HepG2 (cell line): ENCODE measurements around the gene JAK1. TPM values are rescaled to one million over a fixed set of nuclear protein-coding genes. Genes with fewer than 3 reads are reported as not detected.

Source experiments
- ATAC-seq: fragments of 200-7000 bp; cut with Tn5 transposase; 3 replicates; pipeline ENCODE4 v1.9.1; 2020; ENCODE audit warnings: mild to moderate bottlenecking, moderate library complexity
- BruUV-seq: library from RNA; stranded (reverse); fragments of 400-500 nt; replicated peaks from 2 replicates; lab custom pipeline; 2021; lab: Mats Ljungman, UMichigan
- CTCF ChIA-PET: fragments of 300-600 bp; formaldehyde crosslinking; extraction: SDS; loops from one replicate; lab custom pipeline; 2021; ENCODE audit warnings: low total read pairs, inconsistent platforms, low intra/inter-chr PET ratio; lab: Yijun Ruan, JAX
- POLR2A ChIA-PET: fragments of 350-600 bp; sonication (Branson Sonifier 250); formaldehyde crosslinking; loops from one replicate; lab custom pipeline; 2020; ENCODE audit warnings: antibody characterized with exemption, inconsistent platforms; lab: Yijun Ruan, JAX
- DNase-seq: peaks from one replicate; pipeline ENCODE4 v3.0.0-alpha.2; 2015; ENCODE audit warnings: low spot score
- FAIRE-seq: peaks from 3 replicates; lab custom pipeline; 2011; peaks lifted over from hg19 to GRCh38; lab: Jason Lieb, UNC
- H2AFZ ChIP-seq: one replicate; pipeline ENCODE4 v1.6.1; 2011; ENCODE audit warnings: low read length, inconsistent platforms
- H3K27ac ChIP-seq: fragments of 300-600 bp; 3 replicates; pipeline ENCODE4 v1.8.0; 2011; ENCODE audit warnings: mixed run types, mild to moderate bottlenecking, mixed read lengths, low read length, inconsistent platforms; ENCODE audit not compliant: insufficient read depth; ENCODE audit errors: extremely low read length
- H3K27me3 ChIP-seq, 2 experiments: fragments of 200-600 bp in 1 of 2; 2 replicates in 1 of 2; 3 replicates in 1 of 2; pipeline versions ENCODE4 v1.6.0 to v1.8.0; 2011; ENCODE audit warnings: low read length in 2 of 2, mild to moderate bottlenecking in 2 of 2, moderate library complexity in 2 of 2, inconsistent platforms in 1 of 2; ENCODE audit not compliant: insufficient read depth in 2 of 2, control insufficient read depth in 1 of 2
- H3K36me3 ChIP-seq, 2 experiments: fragments of 200-600 bp in 1 of 2; replicated peaks in 1 of 2; 2 replicates in 1 of 2; 3 replicates in 1 of 2; pipeline versions ENCODE4 v1.5.1 to v1.8.0; 2011; ENCODE audit warnings: low read length in 2 of 2, inconsistent platforms in 1 of 2; ENCODE audit not compliant: insufficient read depth in 2 of 2, control insufficient read depth in 1 of 2
- H3K4me1 ChIP-seq: 2 replicates; pipeline ENCODE4 v1.5.1; 2012; ENCODE audit warnings: low read length, inconsistent platforms; ENCODE audit not compliant: insufficient read depth
- H3K4me2 ChIP-seq: 2 replicates; pipeline ENCODE4 v1.6.0; 2011; ENCODE audit warnings: low read depth, low read length, inconsistent platforms
- H3K4me3 ChIP-seq, 3 experiments: fragments of 200-600 bp in 1 of 3; sonication (generic), shearing (Covaris generic) in 1 of 3; replicated peaks in 1 of 3; 2 replicates each; pipeline ENCODE4 v1.5.1; 2011 to 2016; ENCODE audit warnings: low read length in 3 of 3, inconsistent platforms in 2 of 3, low read depth in 2 of 3, mild to moderate bottlenecking in 2 of 3, control low read depth in 1 of 3, mixed read lengths in 1 of 3; ENCODE audit not compliant: insufficient read depth in 1 of 3
- H3K79me2 ChIP-seq: one replicate; pipeline ENCODE4 v1.6.1; 2011; ENCODE audit warnings: low read length, inconsistent platforms; ENCODE audit not compliant: insufficient read depth
- H3K9ac ChIP-seq: 2 replicates; pipeline ENCODE4 v1.6.0; 2011; ENCODE audit warnings: mild to moderate bottlenecking, low read depth, low read length, inconsistent platforms; ENCODE audit not compliant: insufficient read depth
- H3K9me3 ChIP-seq: 2 replicates; pipeline ENCODE4 v1.5.1; 2012; ENCODE audit warnings: mild to moderate bottlenecking, low read length
- H4K20me1 ChIP-seq: 2 replicates; pipeline ENCODE4 v1.6.0; 2011; ENCODE audit warnings: inconsistent platforms, mild to moderate bottlenecking, low read length, moderate library complexity; ENCODE audit not compliant: insufficient read depth
- ARID5B ChIP-seq: IDR thresholded peaks from 2 replicates; pipeline ENCODE4 v1.4.0; 2020; ENCODE audit warnings: mild to moderate bottlenecking, missing genetic modification reagents
- CBX5 ChIP-seq: sonication (generic); formaldehyde crosslinking; IDR thresholded peaks from 2 replicates; pipeline ENCODE4 v1.4.0; 2020; ENCODE audit warnings: missing genetic modification reagents, borderline replicate concordance
- GFI1 ChIP-seq: sonication (generic); formaldehyde crosslinking; IDR thresholded peaks from 2 replicates; pipeline ENCODE4 v1.5.0; 2020; ENCODE audit warnings: missing genetic modification reagents, mild to moderate bottlenecking, borderline replicate concordance
- HMGA1 ChIP-seq: sonication (generic); formaldehyde crosslinking; conservative IDR thresholded peaks from 2 replicates; pipeline ENCODE4 v1.4.0; 2020; ENCODE audit warnings: missing genetic modification reagents
- HOXD1 ChIP-seq: sonication (generic); formaldehyde crosslinking; IDR thresholded peaks from 2 replicates; pipeline ENCODE4 v1.5.0; 2020; ENCODE audit warnings: missing genetic modification reagents
- KAT8 ChIP-seq: IDR thresholded peaks from 2 replicates; pipeline ENCODE4 v1.6.1; 2016; ENCODE audit warnings: missing genetic modification reagents, missing compliant biosample characterization
- KDM6A ChIP-seq: IDR thresholded peaks from 2 replicates; pipeline ENCODE4 v1.6.1; 2016; ENCODE audit warnings: low read depth
- MAFG ChIP-seq: sonication (generic); formaldehyde crosslinking; IDR thresholded peaks from 2 replicates; pipeline ENCODE4 v1.5.1; 2020; ENCODE audit warnings: mild to moderate bottlenecking, missing genetic modification reagents
- MIXL1 ChIP-seq: IDR thresholded peaks from 2 replicates; pipeline ENCODE4 v1.6.1; 2016
- SATB2 ChIP-seq: sonication (generic); formaldehyde crosslinking; IDR thresholded peaks from 2 replicates; pipeline ENCODE4 v1.5.0; 2020; ENCODE audit warnings: missing genetic modification reagents
- ZBTB38 ChIP-seq: sonication (generic); formaldehyde crosslinking; IDR thresholded peaks from 2 replicates; pipeline ENCODE4 v1.5.1; 2020; ENCODE audit warnings: mild to moderate bottlenecking, missing genetic modification reagents
- ZNF121 ChIP-seq: sonication (generic); formaldehyde crosslinking; IDR thresholded peaks from 2 replicates; pipeline ENCODE4 v1.5.0; 2020; ENCODE audit warnings: mild to moderate bottlenecking, missing genetic modification reagents
- ZNF136 ChIP-seq: sonication (generic); formaldehyde crosslinking; IDR thresholded peaks from 2 replicates; pipeline ENCODE4 v1.8.1; 2022; ENCODE audit warnings: low read depth, mild to moderate bottlenecking, moderate library complexity, missing genetic modification reagents
- ZNF513 ChIP-seq: sonication (generic); formaldehyde crosslinking; conservative IDR thresholded peaks from 2 replicates; pipeline ENCODE4 v1.5.0; 2020; ENCODE audit warnings: missing genetic modification reagents
- ZNF737 ChIP-seq: sonication (generic); formaldehyde crosslinking; IDR thresholded peaks from 2 replicates; pipeline ENCODE4 v1.5.0; 2020; ENCODE audit warnings: missing genetic modification reagents, mild to moderate bottlenecking, borderline replicate concordance
- ZNF788 ChIP-seq: sonication (generic); formaldehyde crosslinking; IDR thresholded peaks from 2 replicates; pipeline ENCODE4 v1.5.0; 2020; ENCODE audit warnings: mild to moderate bottlenecking, missing genetic modification reagents, borderline replicate concordance
- WGBS: methylation state at CpG from one replicate; pipeline ENCODE4 v1.1.6; 2017; ENCODE audit warnings: low lambda C conversion rate; 5-methylcytosine and 5-hydroxymethylcytosine counted together
- in situ Hi-C: cut with HindIII; loops from 2 replicates; pipeline ENCODE4 v1.10.0; 2017; ENCODE audit warnings: low pct_unique_long_range_greater_than_20kb; ENCODE audit not compliant: extremely low pct_ligation_motif_present
- intact Hi-C: fragments of 100-400 bp; cut with micrococcal nuclease; formaldehyde crosslinking; loops from one replicate; pipeline ENCODE4 v1.10.0; 2022; ENCODE audit not compliant: unreplicated experiment
- polyA plus RNA-seq, 8 experiments: library from polyadenylated mRNA; depleted of rRNA in 3 of 8; stranded (reverse) in 7 of 8; unstranded in 1 of 8; fragments of >200 nt; fragmentation: Illumina TruSeq in 4 of 8; extraction: Trizol in 4 of 8; gene quantifications; 2 replicates each; pipeline versions ENCODE4 v1.2.1 to v1.2.3, GENCODE V29; 2011 to 2016; ENCODE audit warnings: low read depth in 4 of 8, missing spikeins in 1 of 8, mixed read lengths in 1 of 8; ENCODE audit not compliant: insufficient read depth in 1 of 8
- total RNA-seq, 5 experiments: library from RNA; depleted of rRNA; stranded (reverse); fragments of >200 nt; fragmentation: Illumina TruSeq; extraction: Trizol; gene quantifications; 2 replicates each; pipeline ENCODE4 v1.2.3, GENCODE V29; 2016; ENCODE audit warnings: low read depth in 1 of 5

JAK1 gene
- total and polyA plus RNA-seq, 2 of the 13 experiments (the other 11 are each of a cell fraction or from before 2014, with no cell fraction given): 23.9 to 42.4 TPM

GRCh38 chr1:64844609-64845008 is 121.7 kb downstream of the JAK1 start:
- Histone ChIP-seq H3K4me2 (no peak overlapping the region), H2AFZ (no peak overlapping the region), H3K4me1 (no peaks in the 10 kb centered on the region), H3K9me3 (no peaks in the 10 kb centered on the region), H3K79me2 (no peaks in the 10 kb centered on the region), H3K36me3 (peaks cover 17 to 23% of the 10 kb centered on the region in 2 experiments; a peak in 4 of 5 replicates), H3K27me3 (no peaks in the 10 kb centered on the region), H3K4me3 (no peak overlapping the region), H4K20me1 (no peaks in the 10 kb centered on the region), H3K9ac (no peak overlapping the region), H3K27ac (no peak overlapping the region)
- ATAC-seq: no peak
- WGBS: 97% methylated on average over 7 of the region's 7 CpGs
- ChIA-PET POLR2A (no interaction called here), CTCF (no interaction called here)
- TF ChIP-seq HMGA1 (CRISPR knock-in tag): no peak
- TF ChIP-seq ZNF136 (CRISPR knock-in tag): no peak
- TF ChIP-seq ZNF121 (CRISPR knock-in tag): no peak
- no peak for TF ChIP-seq SATB2 (CRISPR knock-in tag)
- TF ChIP-seq MAFG: no peak
- no peak for TF ChIP-seq ZBTB38 (CRISPR knock-in tag)
- TF ChIP-seq GFI1 (CRISPR knock-in tag): no peak
- no peak for TF ChIP-seq ZNF737 (CRISPR knock-in tag)
- no peak for TF ChIP-seq ARID5B (CRISPR knock-in tag)
- no peak for TF ChIP-seq CBX5
- no peak for TF ChIP-seq HOXD1 (CRISPR knock-in tag)
- TF ChIP-seq ZNF513 (CRISPR knock-in tag): no peak
- no peak for TF ChIP-seq KAT8 (CRISPR knock-in tag)
- TF ChIP-seq ZNF788 (CRISPR knock-in tag): no peak
- no peak for TF ChIP-seq MIXL1 (CRISPR knock-in tag)
- no peak for TF ChIP-seq KDM6A (CRISPR knock-in tag)
- in situ Hi-C loops: no loop called here
- no peak for DNase-seq
- intact Hi-C loops: no loop called here
- FAIRE-seq: no peak
- BruUV-seq: no TSS peak
